C4-2B (cell line): ENCODE measurements around the gene WSB2.

Experiments used
- H3K27ac ChIP-seq: fragments of 450-650 bp; 2 replicates; pipeline ENCODE4 v1.5.1; 2017
- CTCF ChIP-seq: fragments of 450-650 bp; conservative IDR thresholded peaks from 2 replicates; pipeline ENCODE4 v1.5.1; 2017; ENCODE audit warnings: mild to moderate bottlenecking
- ZFX ChIP-seq: fragments of 450-650 bp; IDR thresholded peaks from 2 replicates; pipeline ENCODE4 v1.6.1; 2017

Gene WSB2

GRCh38 chr12:118053071-118053985 is 7.7 kb downstream of the WSB2 start:
- no peak overlapping the region for H3K27ac ChIP-seq
- TF ChIP-seq ZFX (no peak), CTCF (no peak)

GRCh38 chr12:118052324-118053070 is 8.5 kb downstream of the WSB2 start:
- no peak for TF ChIP-seq ZFX
- no peak for TF ChIP-seq CTCF
- no peak overlapping the region for H3K27ac ChIP-seq

GRCh38 chr12:118050972-118051910 is 9.7 kb downstream of the WSB2 start:
- no peak overlapping the region for H3K27ac ChIP-seq
- TF ChIP-seq ZFX (no peak), CTCF (no peak)

- no peak for TF ChIP-seq CTCF
- no peak for TF ChIP-seq ZFX
- no peak overlapping the region for H3K27ac ChIP-seq
Observed at GRCh38 chr12:118046430-118046829, 14.5 kb downstream of the WSB2 start.

- H3K27ac ChIP-seq, result no peak overlapping the region
- no peak for TF ChIP-seq ZFX
- no peak for TF ChIP-seq CTCF
Observed at GRCh38 chr12:118044577-118044976, 16.4 kb downstream of the WSB2 start.

GRCh38 chr12:118044075-118044474 is 16.9 kb downstream of the WSB2 start:
- no peak overlapping the region for H3K27ac ChIP-seq
- TF ChIP-seq ZFX, result no peak
- no peak for TF ChIP-seq CTCF
